Measurements from ENCODE around the gene SUCLG2.
"Not testable (repeated sequence)": the region's sequence is repeated elsewhere in the genome, so short reads cannot be mapped to it uniquely, and the experiment has no call there.

The SUCLG2 gene

GRCh38 chr3:67605377-67605776 lies 49.0 kb downstream of the SUCLG2 start:
- DNase-seq, result no peak

GRCh38 chr3:67602816-67603215 lies 51.6 kb downstream of the SUCLG2 start:
- DNase-seq, result no peak

- DNase-seq, result no peak
Observed at GRCh38 chr3:67601919-67602608, 52.3 kb downstream of the SUCLG2 start.

GRCh38 chr3:67601385-67601784 lies 53.0 kb downstream of the SUCLG2 start:
- DNase-seq, result no peak

GRCh38 chr3:67599821-67600220 lies 54.6 kb downstream of the SUCLG2 start:
- DNase-seq, result no peak

GRCh38 chr3:67598814-67599556 lies 55.4 kb downstream of the SUCLG2 start:
- DNase-seq, result no peak

- DNase-seq, result no peak
Observed at GRCh38 chr3:67595424-67595823, 59.0 kb downstream of the SUCLG2 start.

- no peak for DNase-seq
Observed at GRCh38 chr3:67593761-67594234, 60.6 kb downstream of the SUCLG2 start.

- DNase-seq, result no peak
Observed at GRCh38 chr3:67592057-67592456, 62.4 kb downstream of the SUCLG2 start.

- no peak for DNase-seq
Observed at GRCh38 chr3:67587811-67588210, 66.6 kb downstream of the SUCLG2 start.

GRCh38 chr3:67587301-67587700 lies 67.1 kb downstream of the SUCLG2 start:
- no peak for DNase-seq

GRCh38 chr3:67584608-67585007 lies 69.8 kb downstream of the SUCLG2 start:
- DNase-seq, result not testable (repeated sequence)

GRCh38 chr3:67580430-67581000 lies 73.9 kb downstream of the SUCLG2 start:
- no peak for DNase-seq

GRCh38 chr3:67578416-67578815 lies 76.0 kb downstream of the SUCLG2 start:
- no peak for DNase-seq

GRCh38 chr3:67576441-67576840 lies 78.0 kb downstream of the SUCLG2 start:
- no peak for DNase-seq

- no peak for DNase-seq
Observed at GRCh38 chr3:67569324-67569723, 85.1 kb downstream of the SUCLG2 start.

GRCh38 chr3:67567893-67568292 lies 86.5 kb downstream of the SUCLG2 start:
- DNase-seq, result no peak

GRCh38 chr3:67564973-67565372 lies 89.4 kb downstream of the SUCLG2 start:
- DNase-seq, result no peak

GRCh38 chr3:67564008-67564407 lies 90.4 kb downstream of the SUCLG2 start:
- DNase-seq, result no peak

- DNase-seq, result no peak
Observed at GRCh38 chr3:67561667-67562394, 92.6 kb downstream of the SUCLG2 start.

- DNase-seq, result no peak
Observed at GRCh38 chr3:67561266-67561665, 93.1 kb downstream of the SUCLG2 start.

GRCh38 chr3:67559029-67559605 lies 95.3 kb downstream of the SUCLG2 start:
- no peak for DNase-seq

- DNase-seq, result no peak
Observed at GRCh38 chr3:67558426-67558825, 96.0 kb downstream of the SUCLG2 start.
